ENCODE results near the gene RETSAT. TPM values are rescaled to one million over a fixed set of nuclear protein-coding genes. Genes with fewer than 3 reads are reported as not detected.
A peak's percentile ranks its signal among the peaks of the same experiment; 100 is the strongest.

Gene RETSAT
- total RNA-seq, 2 donors from 2014 or later, result 68.5 to 98.6 TPM

- H3K4me1 ChIP-seq, result peaks cover 31% of the 10 kb centered on the region
- no peaks in the 10 kb centered on the region for H3K36me3 ChIP-seq (replicated peaks in 1 of 2; ENCODE audit: insufficient read depth in 1 of 2, low read depth in 2 of 2)
- TF ChIP-seq POLR2A (IDR thresholded peaks at IDR 0.05) (no peak), CTCF (IDR thresholded peaks at IDR 0.05) (no peak)
- DNase-seq, result no peak
- no peak for ATAC-seq
- no peaks in the 10 kb centered on the region for H3K9me3 ChIP-seq
- intact Hi-C loops (cut with DNase I), result no loop called here
- H3K27ac ChIP-seq, result no peak overlapping the region
- H3K27me3 ChIP-seq, result no peaks in the 10 kb centered on the region
- no peak overlapping the region for H3K4me3 ChIP-seq
These were observed 25.1 kb downstream of the RETSAT start for GRCh38 chr2:85329181-85329651.

- intact Hi-C loops (cut with DNase I), result no loop called here
- Histone ChIP-seq H3K9me3 (no peaks in the 10 kb centered on the region), H3K4me3 (peak within 1 kb of the TSS; percentile 72 to 95), H3K36me3 (replicated peaks in 1 of 2; ENCODE audit: insufficient read depth in 1 of 2, low read depth in 2 of 2) (peaks cover 0 to 8% of the 10 kb centered on the region in 2 donors), H3K27me3 (no peaks in the 10 kb centered on the region), H3K27ac (peak within 1 kb of the TSS; percentile 82 to 99 (median 96)), H3K4me1 (peaks cover 43% of the 10 kb centered on the region)
- TF ChIP-seq CTCF (IDR thresholded peaks at IDR 0.05) (peak in 3 of 7 experiments; percentile 9 to 41 (median 34)), POLR2A (IDR thresholded peaks at IDR 0.05) (peak; percentile 98 to 99 (median 99))
- 0 to 1% methylated on average over 31 to 57 of the region's 57 CpGs for WGBS, 2 donors
- peak; percentile 97 for ATAC-seq
- peak; percentile 92 to 94 (median 93) for DNase-seq
These were observed 26.3 kb downstream of the RETSAT start, which contains the start of gene TGOLN2 for GRCh38 chr2:85327822-85328617. Gene TGOLN2, minus strand, starts transcription at chr2:85327989. Its CDS starts 27 bp downstream, at chr2:85327962.

DNA sequence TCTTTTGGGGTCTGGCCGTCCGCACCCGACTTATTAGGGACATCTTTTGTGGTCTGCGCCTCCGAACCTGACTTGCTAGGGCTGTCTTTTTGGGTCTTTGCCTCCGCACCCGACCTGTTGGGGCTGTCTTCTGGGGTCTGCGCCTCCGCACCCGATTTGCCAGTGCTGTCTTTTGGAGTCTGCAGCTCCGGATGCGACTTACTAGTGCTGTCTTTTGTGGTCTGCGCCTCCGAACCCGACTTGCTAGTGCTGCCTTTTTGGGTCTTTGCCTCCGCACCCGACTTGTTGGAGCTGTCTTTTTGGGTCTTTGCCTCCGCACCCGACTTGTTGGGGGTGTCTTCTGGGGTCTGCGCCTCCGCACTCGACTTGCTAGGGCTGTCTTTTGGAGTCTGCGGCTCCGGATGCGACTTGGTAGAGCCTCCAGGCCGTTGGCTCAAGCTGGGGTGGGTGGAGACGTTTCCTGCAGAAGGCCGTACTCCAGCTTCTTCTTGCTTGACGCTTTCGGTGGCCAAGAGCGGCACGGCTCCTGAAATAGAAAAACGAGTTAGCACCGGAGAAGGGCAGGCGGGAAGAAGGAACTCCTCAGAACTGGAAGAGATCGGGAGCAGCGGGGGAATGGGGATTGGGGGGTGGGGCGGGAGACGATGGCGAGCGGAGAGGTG, 27.0 kb downstream of the RETSAT start:
- H3K27ac ChIP-seq, result peak overlapping the region; percentile 82 to 99 (median 96)
- ATAC-seq, result peak; percentile 1
- TF ChIP-seq CTCF (IDR thresholded peaks at IDR 0.05), result no peak
- no peak for TF ChIP-seq POLR2A (IDR thresholded peaks at IDR 0.05)

DNA sequence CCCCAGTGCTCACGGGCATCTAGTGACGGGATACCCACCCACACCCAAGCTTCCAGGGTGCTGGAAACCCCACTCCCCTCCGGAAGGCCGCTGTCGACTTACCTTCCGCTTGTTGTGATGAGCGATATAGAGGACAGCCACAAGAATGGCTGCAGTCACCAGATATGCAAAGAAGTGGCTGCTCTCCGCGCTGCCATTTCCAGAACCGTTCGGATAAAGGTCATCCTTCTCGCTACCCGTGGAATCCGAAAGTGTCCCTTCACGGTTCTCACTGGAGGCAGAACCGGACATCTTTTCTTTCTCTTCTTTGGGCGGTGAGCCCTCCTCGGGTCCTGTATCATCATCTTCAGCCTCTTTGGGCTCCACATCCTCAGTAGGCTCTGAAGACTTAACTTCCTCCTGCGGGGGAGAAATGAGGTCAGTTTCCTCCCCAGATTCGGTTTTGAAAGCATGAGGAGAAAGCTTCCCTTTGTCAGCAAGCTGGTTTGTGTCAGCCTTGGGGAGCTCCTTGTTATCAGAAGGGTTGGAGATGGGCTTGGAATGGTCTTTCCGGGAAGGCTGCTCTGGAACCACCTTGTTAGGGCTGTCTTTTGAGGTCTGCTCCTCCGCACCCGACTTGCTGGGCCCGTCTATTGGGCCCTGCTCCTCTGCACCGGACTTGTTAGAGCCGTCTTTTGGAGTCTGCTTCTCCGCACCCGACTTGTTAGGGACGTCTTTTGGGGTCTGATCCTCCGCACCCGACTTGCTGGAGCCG, 27.7 kb downstream of the RETSAT start:
- intact Hi-C loops (cut with DNase I), result no loop called here
- peaks cover 50% of the 10 kb centered on the region for H3K4me1 ChIP-seq
- peak overlapping the region in 3 of 4 donors; percentile 93 to 99 (median 98) for H3K27ac ChIP-seq
- no peak for TF ChIP-seq CTCF (IDR thresholded peaks at IDR 0.05)
- no peak for TF ChIP-seq POLR2A (IDR thresholded peaks at IDR 0.05)
- peaks cover 0 to 10% of the 10 kb centered on the region in 2 donors for H3K36me3 ChIP-seq (replicated peaks in 1 of 2; ENCODE audit: insufficient read depth in 1 of 2, low read depth in 2 of 2)
- 17 to 27% methylated on average over 29 to 32 of the region's 32 CpGs for WGBS, 2 donors
- H3K9me3 ChIP-seq, result no peaks in the 10 kb centered on the region
- H3K27me3 ChIP-seq, result no peaks in the 10 kb centered on the region
- DNase-seq (peak in 1 of 4 donors; percentile 42), ATAC-seq (no peak)
- H3K4me3 ChIP-seq, result peak overlapping the region; percentile 72 to 95

More for the DNA sequence above, 27.0 kb downstream of the RETSAT start:
- Histone ChIP-seq H3K27me3 (no peaks in the 10 kb centered on the region), H3K4me1 (peaks cover 50% of the 10 kb centered on the region), H3K36me3 (replicated peaks in 1 of 2; ENCODE audit: insufficient read depth in 1 of 2, low read depth in 2 of 2) (peaks cover 0 to 10% of the 10 kb centered on the region in 2 donors), H3K4me3 (peak overlapping the region; percentile 72 to 95), H3K9me3 (no peaks in the 10 kb centered on the region)
- peak; percentile 33 to 52 (median 43) for DNase-seq
- intact Hi-C loops (cut with DNase I), result no loop called here
- WGBS, 2 donors, result 2 to 4% methylated on average over 30 to 41 of the region's 41 CpGs
